LNCAP (cell line): ENCODE results near the gene LILRB3.
"Not testable (repeated sequence)": the region's sequence is repeated elsewhere in the genome, so short reads cannot be mapped to it uniquely, and the experiment has no call there.

ENCODE experiments used
- CTCF ChIP-seq: fragments of 450-650 bp; IDR thresholded peaks from 2 replicates; pipeline ENCODE4 v1.5.1; 2017; ENCODE audit warnings: mild to moderate bottlenecking

Gene LILRB3

GRCh38 chr19:54248016-54248601 lies 25.3 kb upstream of the LILRB3 start:
- no peak for TF ChIP-seq CTCF

- TF ChIP-seq CTCF: no peak
Measured at GRCh38 chr19:54247106-54247930, 24.5 kb upstream of the LILRB3 start.

- TF ChIP-seq CTCF: no peak
Measured at GRCh38 chr19:54245936-54246335, 23.1 kb upstream of the LILRB3 start.

GRCh38 chr19:54242646-54243045 lies 19.8 kb upstream of the LILRB3 start, which contains the start of gene LILRA6:
Gene LILRA6 (minus strand): TSS chr19:54242790.
- TF ChIP-seq CTCF: not testable (repeated sequence)

GRCh38 chr19:54233941-54234340 lies 11.1 kb upstream of the LILRB3 start:
- no peak for TF ChIP-seq CTCF

- TF ChIP-seq CTCF: peak; percentile 99
Measured at GRCh38 chr19:54231077-54231931, 8.5 kb upstream of the LILRB3 start.

GRCh38 chr19:54230031-54230430 lies 7.2 kb upstream of the LILRB3 start:
- no peak for TF ChIP-seq CTCF
